Keratinocyte (primary cell): ENCODE data around the gene SIGLEC11.

Experiments used
- EZH2 ChIP-seq: IDR thresholded peaks from one replicate; pipeline ENCODE4 v1.6.1; 2012; ENCODE audit warnings: inconsistent platforms, mild to moderate bottlenecking, low read length, moderate library complexity
- TF ChIP-seq, protein P1 (sequence below), 3 experiments: IDR thresholded peaks in 1 of 3; conservative IDR thresholded peaks in 1 of 3; optimal IDR thresholded peaks in 1 of 3; 2 replicates in 2 of 3; 3 replicates in 1 of 3; pipeline versions ENCODE3 to v1.5.1; 2011; ENCODE audit warnings: low read length in 3 of 3, mild to moderate bottlenecking in 3 of 3, moderate library complexity in 2 of 3, control low read depth in 1 of 3, inconsistent platforms in 1 of 3; ENCODE audit not compliant: insufficient read depth in 2 of 3; ENCODE audit errors: extremely low read depth in 1 of 3

GRCh38 chr19:49920624-49921363 lies 40.2 kb downstream of the SIGLEC11 start:
- TF ChIP-seq, protein P1, sequence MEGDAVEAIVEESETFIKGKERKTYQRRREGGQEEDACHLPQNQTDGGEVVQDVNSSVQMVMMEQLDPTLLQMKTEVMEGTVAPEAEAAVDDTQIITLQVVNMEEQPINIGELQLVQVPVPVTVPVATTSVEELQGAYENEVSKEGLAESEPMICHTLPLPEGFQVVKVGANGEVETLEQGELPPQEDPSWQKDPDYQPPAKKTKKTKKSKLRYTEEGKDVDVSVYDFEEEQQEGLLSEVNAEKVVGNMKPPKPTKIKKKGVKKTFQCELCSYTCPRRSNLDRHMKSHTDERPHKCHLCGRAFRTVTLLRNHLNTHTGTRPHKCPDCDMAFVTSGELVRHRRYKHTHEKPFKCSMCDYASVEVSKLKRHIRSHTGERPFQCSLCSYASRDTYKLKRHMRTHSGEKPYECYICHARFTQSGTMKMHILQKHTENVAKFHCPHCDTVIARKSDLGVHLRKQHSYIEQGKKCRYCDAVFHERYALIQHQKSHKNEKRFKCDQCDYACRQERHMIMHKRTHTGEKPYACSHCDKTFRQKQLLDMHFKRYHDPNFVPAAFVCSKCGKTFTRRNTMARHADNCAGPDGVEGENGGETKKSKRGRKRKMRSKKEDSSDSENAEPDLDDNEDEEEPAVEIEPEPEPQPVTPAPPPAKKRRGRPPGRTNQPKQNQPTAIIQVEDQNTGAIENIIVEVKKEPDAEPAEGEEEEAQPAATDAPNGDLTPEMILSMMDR (optimal IDR thresholded peaks at IDR 0.05 in 1 of 3, IDR thresholded peaks at IDR 0.05 in 1 of 3, conservative IDR thresholded peaks at IDR 0.05 in 1 of 3; ENCODE audit: extremely low read depth in 1 of 3, insufficient read depth in 2 of 3, low read length in 3 of 3): no peak
- no peak for TF ChIP-seq EZH2
